ENCODE data around the gene MDH1B.
"Not testable (repeated sequence)": the region's sequence is repeated elsewhere in the genome, so short reads cannot be mapped to it uniquely, and the experiment has no call there.

MDH1B gene

GRCh38 chr2:206766057-206766930, 1.2 kb upstream of the MDH1B start:
- DNase-seq (ENCODE audit: low read depth in 2 of 2), result no peak

- DNase-seq (ENCODE audit: low read depth in 2 of 2), result no peak
Observed at GRCh38 chr2:206764673-206765241, 371 bp downstream of the MDH1B start.

DNA sequence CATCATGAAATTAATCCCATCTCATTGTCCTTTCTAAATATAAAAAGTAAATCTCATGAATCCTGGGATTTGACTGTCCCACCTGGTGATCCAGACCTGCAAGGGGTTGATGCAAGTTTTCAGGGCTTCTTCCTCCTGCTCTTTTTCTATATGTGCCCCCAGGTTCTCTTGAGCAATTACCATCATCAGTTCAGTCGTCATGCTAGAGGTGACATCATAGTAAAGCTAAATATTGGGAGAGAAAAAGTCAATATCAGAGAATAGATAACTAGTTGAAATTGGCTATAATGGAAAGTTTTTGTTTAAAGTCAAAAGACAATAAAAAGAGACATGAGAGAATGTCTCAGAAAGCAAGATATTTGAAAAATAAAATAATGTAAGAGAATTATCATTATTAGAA, 8.3 kb downstream of the MDH1B start:
- DNase-seq (ENCODE audit: low read depth in 2 of 2), result no peak

DNA sequence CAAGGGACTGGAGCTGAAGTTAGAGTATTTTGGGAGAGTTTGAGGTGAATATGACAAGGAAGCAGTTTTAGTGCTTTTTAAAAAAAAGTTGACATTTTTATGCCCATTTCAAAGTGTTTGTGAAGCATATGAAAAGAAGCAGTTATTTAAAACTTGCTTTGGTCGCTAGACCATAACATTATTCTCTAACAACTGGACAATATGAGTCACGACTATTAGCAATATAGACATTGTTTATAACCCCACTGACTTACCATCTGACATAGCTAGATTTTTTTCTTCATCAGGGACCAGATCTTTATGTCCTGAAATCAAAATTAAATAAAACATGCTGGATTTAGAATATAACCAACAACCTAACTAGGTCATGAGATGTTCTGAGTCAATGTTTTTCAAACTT, 24.3 kb downstream of the MDH1B start:
- DNase-seq (ENCODE audit: low read depth in 2 of 2), result no peak

DNA sequence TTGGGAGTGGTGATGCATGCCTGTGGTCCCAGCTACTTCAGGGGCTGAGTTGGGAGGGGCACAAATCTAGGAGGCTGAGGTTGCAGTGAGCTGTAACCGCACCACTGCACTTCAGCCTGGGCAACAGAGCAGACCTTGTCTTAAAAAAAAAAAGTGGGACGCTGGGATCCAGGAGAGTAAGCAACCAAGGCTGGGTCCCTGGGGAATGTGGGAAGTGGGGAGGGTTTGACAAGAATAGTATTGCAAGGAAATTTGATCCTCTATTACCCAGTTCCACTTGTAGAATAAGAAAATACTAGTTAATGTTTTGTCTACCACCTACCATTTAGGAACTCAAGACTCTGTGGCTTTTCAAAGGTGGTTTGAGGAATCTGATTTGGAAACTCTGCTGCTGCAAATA, 25.9 kb downstream of the MDH1B start:
- no peak for DNase-seq (ENCODE audit: low read depth in 2 of 2)

GRCh38 chr2:206736935-206737334, 28.2 kb downstream of the MDH1B start:
- DNase-seq (ENCODE audit: low read depth in 2 of 2), result no peak

DNA sequence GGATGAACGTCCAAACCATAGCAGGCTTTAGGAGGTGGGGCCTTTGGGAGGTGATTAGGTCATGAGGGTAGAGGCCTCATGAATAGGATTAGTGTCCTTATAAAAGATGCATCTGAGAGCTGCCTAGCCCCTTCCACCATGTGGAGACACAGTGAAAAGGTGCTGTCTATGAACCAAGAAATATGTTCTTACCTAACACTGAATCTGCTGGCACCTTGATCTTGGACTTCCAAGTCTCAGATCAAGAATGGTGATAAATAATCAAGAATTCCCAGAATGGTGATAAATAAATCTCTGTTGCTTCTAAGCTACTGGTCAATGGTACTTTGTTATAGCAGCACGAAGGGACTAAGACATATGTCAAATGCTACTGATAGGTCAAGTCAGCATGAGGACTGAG, 31.8 kb downstream of the MDH1B start:
- no peak for DNase-seq (ENCODE audit: low read depth in 2 of 2)

DNA sequence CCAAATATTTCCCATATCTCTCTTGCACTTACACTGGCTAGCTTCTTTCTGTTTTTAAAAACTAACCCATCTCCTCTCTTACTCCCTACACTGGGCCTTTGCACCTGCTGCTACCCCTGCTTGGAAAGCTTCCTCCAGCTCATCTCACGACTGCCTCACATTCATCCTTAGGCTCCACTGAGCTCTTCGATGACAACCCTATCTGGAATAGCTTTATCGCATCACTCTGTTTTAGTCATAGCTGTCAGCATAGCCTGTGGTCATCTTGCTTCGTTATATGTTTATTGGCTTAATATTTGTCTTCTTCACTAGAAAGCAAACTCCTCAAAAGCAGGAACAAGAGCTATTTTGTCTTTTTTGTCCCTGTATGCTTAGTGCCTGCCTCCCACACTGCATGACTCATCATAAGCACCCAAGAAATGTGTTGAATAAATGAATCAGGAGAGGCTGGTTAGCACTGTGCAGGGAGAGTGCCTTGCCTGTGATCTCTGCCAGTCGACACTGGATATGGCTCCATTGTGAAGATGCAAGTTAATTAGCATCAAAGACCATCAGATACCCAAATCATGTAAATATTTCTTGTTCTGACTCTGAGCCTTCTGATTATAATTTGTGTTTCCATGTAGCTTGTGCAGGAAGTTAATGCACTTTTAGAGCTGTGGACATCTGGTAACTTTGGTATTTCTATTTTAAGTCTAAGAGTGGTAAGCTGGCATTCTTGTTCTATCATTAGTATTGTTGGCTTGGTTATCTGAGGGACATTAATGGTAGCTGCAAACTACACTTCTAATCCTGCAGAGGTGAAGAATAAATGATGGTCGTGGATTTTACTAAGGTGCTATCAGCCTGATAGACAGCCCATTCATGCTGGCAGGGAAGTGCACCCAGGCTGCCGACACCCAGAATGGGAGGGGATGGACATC, 36.6 kb downstream of the MDH1B start:
- no peak for DNase-seq (ENCODE audit: low read depth in 2 of 2)

DNA sequence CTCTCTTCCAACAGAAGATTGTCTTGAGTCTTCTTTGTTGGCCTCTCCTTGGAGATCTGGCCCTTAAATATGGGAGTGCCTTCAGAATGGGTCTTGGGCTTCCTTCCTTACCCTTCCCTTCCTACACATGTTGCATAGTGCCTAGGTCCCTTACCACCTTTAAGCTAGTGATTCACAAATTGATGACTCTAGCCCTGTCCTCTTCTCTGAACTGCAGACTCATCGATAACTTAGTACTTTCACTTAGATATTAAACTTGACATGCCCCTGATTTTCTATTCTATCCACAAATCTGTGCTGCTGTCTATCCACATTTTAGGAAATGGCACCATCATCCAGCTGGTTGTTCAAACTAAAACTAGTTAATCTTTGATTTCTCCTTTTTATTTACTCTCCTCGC, 37.8 kb downstream of the MDH1B start:
- no peak for DNase-seq (ENCODE audit: low read depth in 2 of 2)

GRCh38 chr2:206723288-206723687, 41.8 kb downstream of the MDH1B start:
- DNase-seq (ENCODE audit: low read depth in 2 of 2), result no peak

GRCh38 chr2:206721256-206721920, 43.7 kb downstream of the MDH1B start:
- no peak for DNase-seq (ENCODE audit: low read depth in 2 of 2)

GRCh38 chr2:206718296-206718695, 46.8 kb downstream of the MDH1B start, which contains the start of gene DYTN:
TSS of gene DYTN (minus strand) at chr2:206718396. CDS start at chr2:206718279, 117 bp downstream.
- no peak for DNase-seq (ENCODE audit: low read depth in 2 of 2)

DNA sequence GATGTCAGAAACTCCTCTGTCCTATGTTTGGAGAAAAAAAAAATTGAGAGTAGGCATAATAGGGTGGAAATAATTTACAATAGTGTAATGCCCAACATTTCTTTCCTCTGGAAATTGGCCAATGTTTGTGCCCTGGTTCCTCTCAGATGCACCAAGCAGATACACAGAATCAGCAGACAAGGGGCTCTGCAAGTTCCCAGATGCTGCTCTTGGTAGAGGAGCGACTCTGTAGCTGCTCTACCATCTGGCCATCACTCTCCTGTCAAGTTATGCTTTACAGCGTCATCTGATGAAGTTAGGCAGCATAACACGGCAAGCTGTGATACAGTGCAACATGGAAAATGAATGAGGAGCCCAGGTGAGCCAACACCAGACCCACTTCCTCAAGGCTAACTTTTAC, 48.5 kb downstream of the MDH1B start:
- no peak for DNase-seq (ENCODE audit: low read depth in 2 of 2)

DNA sequence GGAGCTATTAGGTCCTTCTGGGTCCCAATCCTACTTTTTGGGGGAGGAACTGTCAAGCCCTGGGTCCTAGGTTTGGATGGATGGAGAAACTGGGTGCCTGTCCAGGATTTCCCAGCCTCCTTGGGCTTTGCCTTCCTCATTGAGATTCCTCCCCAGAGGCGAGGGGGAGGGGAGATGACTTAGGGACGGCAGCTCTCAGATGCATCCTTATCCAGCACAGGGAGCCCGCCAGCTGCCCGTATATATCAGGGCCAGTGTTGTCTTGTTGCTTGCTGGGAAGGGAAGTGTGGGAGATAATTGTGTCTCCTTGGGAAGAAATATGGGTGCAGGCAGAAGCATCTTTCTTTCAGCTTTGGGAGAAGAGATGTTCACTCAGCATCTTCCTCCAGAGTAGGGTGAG, 49.9 kb downstream of the MDH1B start:
- not testable (repeated sequence) for DNase-seq (ENCODE audit: low read depth in 2 of 2)

DNA sequence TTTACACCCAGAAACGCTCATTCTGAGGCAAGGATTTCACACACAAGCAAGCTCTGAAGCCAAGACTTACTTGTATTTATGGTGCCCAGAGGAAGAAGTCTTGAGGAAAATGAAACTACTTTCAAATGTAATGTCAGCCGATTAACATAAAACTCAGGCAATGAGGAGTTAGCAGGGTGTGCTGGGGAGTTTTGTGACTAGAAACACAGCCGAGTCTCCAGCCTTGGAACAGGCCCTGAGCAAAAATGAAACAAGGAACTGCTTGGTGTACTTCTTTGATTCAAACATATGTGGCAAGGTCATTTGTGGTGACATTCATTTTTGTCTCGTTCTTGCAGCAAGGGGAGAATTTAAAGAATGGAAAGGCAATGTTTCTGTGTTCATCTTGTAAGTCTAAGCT, 51.4 kb downstream of the MDH1B start:
- DNase-seq (ENCODE audit: low read depth in 2 of 2), result no peak

GRCh38 chr2:206708286-206708685, 56.8 kb downstream of the MDH1B start:
- no peak for DNase-seq (ENCODE audit: low read depth in 2 of 2)

DNA sequence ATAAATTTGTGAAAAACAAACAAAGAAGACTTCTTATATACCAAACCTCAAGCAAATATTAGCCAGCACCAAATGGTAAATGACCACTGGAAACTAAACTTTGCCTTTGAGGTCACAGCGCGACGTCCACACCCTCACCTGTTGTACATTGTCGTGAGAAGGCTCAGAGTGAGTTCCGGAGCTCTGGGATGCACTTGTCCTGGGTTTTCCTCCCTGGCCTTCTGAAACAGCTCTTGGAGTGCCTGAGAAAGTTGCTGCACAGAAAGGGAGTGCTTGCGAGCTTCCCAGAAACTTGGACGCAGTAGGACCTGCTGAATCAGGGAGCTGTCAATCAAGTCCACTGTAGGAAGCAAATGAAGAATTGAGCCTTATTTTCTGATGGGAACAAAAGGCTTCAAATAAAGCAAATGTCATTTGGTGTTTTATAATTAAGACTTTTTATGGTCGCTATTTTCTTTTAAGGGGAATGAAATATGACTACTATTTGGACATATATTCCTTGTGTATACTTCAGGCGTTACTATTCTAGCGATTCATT, 57.9 kb downstream of the MDH1B start:
- DNase-seq (ENCODE audit: low read depth in 2 of 2), result no peak

DNA sequence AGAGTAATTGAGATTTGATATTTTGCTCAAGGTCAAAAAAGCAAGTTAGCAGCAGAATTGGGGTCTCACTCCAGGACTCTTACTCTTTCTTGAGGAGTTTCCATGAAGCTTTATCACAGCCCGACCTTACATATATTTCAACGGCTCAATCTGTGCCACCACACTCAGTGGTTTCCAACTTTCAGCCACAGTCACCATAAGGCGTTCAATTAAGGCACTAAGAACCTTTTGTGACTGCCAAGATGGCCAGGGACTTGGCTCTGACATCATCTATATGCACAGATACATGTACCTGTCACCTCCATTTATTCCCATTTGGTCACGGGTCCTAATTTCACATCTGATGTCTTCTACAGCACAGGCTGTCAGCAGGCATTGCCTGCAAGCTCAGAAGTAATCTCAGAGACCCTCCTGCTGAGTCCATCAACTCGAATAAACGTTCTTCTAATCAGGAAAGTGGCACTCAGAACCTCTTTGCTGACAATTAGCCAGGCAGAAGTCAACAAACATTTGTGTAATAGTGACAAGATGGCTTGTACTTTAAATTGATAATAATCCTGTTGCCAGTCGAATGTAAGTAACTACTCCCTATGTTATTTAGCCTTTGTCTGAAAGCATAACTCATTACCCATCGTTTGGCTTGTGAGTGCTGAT, 63.0 kb downstream of the MDH1B start:
- DNase-seq (ENCODE audit: low read depth in 2 of 2), result no peak

DNA sequence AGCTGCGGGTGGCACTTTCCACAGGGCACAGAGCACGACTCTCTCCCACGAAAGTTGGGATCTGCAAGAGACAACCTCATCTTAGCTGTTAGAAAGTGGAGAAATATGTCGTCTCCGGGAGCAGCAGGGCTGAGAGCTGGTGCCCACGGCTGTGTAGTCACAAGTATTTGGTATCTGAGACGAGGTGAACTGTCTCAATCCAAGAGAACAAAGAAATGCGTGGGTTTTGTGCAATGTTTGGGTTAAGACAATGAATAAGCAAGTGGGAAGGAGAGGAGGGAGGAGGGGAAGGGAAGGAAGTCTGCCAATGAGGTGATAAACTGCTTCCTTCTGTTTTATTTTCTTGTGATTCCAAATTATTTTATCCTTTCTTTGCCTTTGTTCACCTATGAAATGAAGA, 65.0 kb downstream of the MDH1B start:
- no peak for DNase-seq (ENCODE audit: low read depth in 2 of 2)

GRCh38 chr2:206698811-206699210, 66.3 kb downstream of the MDH1B start:
- no peak for DNase-seq (ENCODE audit: low read depth in 2 of 2)

DNA sequence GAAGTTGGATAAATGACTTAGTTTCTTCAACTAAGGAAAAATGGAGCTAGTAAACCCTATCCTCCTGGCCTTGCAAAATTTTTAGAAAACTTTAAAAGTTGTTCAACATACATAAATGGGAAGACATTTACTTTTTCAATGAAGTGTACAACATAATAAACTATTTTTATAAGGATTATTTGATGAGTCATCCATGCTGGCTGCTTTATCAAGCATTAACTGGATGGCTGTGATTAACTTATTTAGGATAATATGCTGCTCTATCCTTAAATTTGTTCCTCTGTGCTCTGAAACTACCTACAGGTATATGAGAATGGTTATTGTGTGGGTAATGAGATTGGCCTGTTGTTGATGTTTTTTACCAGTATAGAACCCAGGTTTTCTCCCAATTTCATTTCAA, 68.2 kb downstream of the MDH1B start:
- DNase-seq (ENCODE audit: low read depth in 2 of 2), result no peak
